ENCODE results near the gene FRMPD4.

FRMPD4 gene

DNA sequence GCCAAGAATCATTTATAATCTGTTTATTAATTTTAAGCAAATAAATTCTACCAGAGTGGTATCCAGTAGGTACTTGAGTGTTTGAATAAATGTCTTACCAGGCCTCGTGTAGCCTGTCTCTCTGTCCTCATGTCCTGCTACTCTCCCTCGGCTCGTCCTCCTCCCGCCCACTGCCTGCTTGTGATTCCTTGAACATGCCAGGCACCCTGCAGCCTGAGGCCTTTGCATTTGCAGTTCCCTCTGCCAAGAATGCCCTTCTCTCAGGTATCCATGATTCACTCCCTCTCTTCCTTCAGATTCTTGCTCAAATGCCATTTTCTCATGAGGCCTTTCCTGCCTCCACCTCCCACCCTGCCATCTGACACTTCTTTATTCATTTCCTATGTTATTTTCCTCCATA lies 443.3 kb downstream of the FRMPD4 start:
- no peak overlapping the region for H3K27ac ChIP-seq (ENCODE audit: low read depth, low read length)
- H3K27me3 ChIP-seq (ENCODE audit: control insufficient read depth in 1 of 2, insufficient read depth in 2 of 2, low read length in 2 of 2) = no peaks in the 10 kb centered on the region
- no peaks in the 10 kb centered on the region for H3K36me3 ChIP-seq (ENCODE audit: control insufficient read depth in 1 of 2, insufficient read depth in 2 of 2, low read length in 2 of 2)
- no peaks in the 10 kb centered on the region for H3K4me1 ChIP-seq (ENCODE audit: control insufficient read depth in 1 of 2, insufficient read depth in 2 of 2, low read length in 2 of 2)
- H3K4me3 ChIP-seq (ENCODE audit: low read depth in 1 of 2, low read length in 2 of 2) = no peak overlapping the region
- H3K9me3 ChIP-seq (ENCODE audit: control insufficient read depth in 1 of 2, low read length in 2 of 2) = no peaks in the 10 kb centered on the region
- no peak overlapping the region for H3K9ac ChIP-seq (ENCODE audit: low read depth in 1 of 2, low read length in 2 of 2)

DNA sequence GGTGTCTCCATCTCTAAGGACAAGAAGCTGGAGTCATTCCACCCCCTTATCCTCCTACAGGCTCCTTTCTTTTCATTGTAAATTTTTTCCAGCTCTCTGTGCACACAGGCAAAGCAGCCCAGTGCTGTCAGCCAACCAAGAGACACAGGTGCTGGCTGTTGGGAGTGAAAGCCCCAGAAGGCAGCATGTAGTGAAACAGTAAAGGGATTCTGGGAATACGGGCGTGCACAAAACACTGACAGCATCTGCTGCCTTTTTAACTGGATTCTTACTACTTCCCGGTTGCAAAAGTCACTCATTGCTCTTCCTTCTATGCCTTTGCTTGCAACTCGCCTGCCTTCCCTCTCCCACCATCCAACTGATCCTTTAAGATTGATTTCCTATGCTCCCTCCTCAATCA lies 444.4 kb downstream of the FRMPD4 start:
- Histone ChIP-seq H3K36me3 (ENCODE audit: control insufficient read depth in 1 of 2, insufficient read depth in 2 of 2, low read length in 2 of 2) (no peaks in the 10 kb centered on the region), H3K27me3 (ENCODE audit: control insufficient read depth in 1 of 2, insufficient read depth in 2 of 2, low read length in 2 of 2) (no peaks in the 10 kb centered on the region), H3K9me3 (ENCODE audit: control insufficient read depth in 1 of 2, low read length in 2 of 2) (no peaks in the 10 kb centered on the region), H3K4me3 (ENCODE audit: low read depth in 1 of 2, low read length in 2 of 2) (no peak overlapping the region), H3K27ac (ENCODE audit: low read depth, low read length) (no peak overlapping the region), H3K4me1 (ENCODE audit: control insufficient read depth in 1 of 2, insufficient read depth in 2 of 2, low read length in 2 of 2) (no peaks in the 10 kb centered on the region), H3K9ac (ENCODE audit: low read depth in 1 of 2, low read length in 2 of 2) (no peak overlapping the region)

DNA sequence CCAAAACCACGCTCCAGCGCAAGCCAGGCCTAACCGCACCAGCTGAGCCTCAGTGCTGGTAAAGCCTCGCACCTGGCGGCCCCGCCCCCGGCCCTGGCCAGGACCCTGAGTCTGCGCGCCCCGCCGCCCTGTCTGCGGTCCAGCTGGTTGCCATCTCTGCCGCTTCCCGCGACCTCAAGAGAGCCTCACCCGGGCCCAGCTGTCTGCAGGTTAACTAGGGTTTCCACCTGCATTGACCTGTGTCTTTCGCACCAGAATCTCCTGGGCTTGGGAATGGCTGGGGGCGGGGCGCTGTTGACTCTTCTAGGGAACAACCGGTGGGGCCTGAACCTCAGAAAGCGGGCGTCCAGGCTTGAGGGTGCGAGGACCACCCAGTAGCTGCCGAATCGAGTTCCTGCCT lies 445.3 kb downstream of the FRMPD4 start:
- H3K9ac ChIP-seq (ENCODE audit: low read depth in 1 of 2, low read length in 2 of 2) = no peak overlapping the region
- H3K27me3 ChIP-seq (ENCODE audit: control insufficient read depth in 1 of 2, insufficient read depth in 2 of 2, low read length in 2 of 2) = no peaks in the 10 kb centered on the region
- no peak overlapping the region for H3K4me3 ChIP-seq (ENCODE audit: low read depth in 1 of 2, low read length in 2 of 2)
- H3K4me1 ChIP-seq (ENCODE audit: control insufficient read depth in 1 of 2, insufficient read depth in 2 of 2, low read length in 2 of 2) = no peaks in the 10 kb centered on the region
- no peaks in the 10 kb centered on the region for H3K36me3 ChIP-seq (ENCODE audit: control insufficient read depth in 1 of 2, insufficient read depth in 2 of 2, low read length in 2 of 2)
- H3K27ac ChIP-seq (ENCODE audit: low read depth, low read length) = no peak overlapping the region
- no peaks in the 10 kb centered on the region for H3K9me3 ChIP-seq (ENCODE audit: control insufficient read depth in 1 of 2, low read length in 2 of 2)

DNA sequence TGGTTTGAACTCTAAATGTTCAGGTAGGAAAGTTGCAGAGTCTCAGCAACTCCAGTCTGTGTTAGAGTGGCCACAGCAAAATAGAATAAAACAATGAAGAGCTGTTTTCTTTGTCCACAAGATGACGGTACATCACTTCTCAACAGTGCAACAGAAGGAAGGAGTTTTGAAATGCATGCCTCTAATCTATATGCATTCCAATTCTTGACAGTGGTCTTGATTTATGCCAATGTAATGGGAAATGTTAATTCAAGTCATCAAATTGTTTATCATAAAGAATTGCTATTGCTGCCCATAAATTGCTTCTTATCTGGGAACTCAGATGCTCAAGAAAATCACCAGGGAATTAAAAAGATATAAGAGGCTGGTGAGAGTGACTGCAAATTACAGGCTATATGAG lies 457.4 kb downstream of the FRMPD4 start:
- Histone ChIP-seq H3K36me3 (ENCODE audit: control insufficient read depth in 1 of 2, insufficient read depth in 2 of 2, low read length in 2 of 2) (no peaks in the 10 kb centered on the region), H3K27ac (ENCODE audit: low read depth, low read length) (no peak overlapping the region), H3K4me1 (ENCODE audit: control insufficient read depth in 1 of 2, insufficient read depth in 2 of 2, low read length in 2 of 2) (no peaks in the 10 kb centered on the region), H3K27me3 (ENCODE audit: control insufficient read depth in 1 of 2, insufficient read depth in 2 of 2, low read length in 2 of 2) (no peaks in the 10 kb centered on the region), H3K9me3 (ENCODE audit: control insufficient read depth in 1 of 2, low read length in 2 of 2) (no peaks in the 10 kb centered on the region), H3K9ac (ENCODE audit: low read depth in 1 of 2, low read length in 2 of 2) (no peak overlapping the region), H3K4me3 (ENCODE audit: low read depth in 1 of 2, low read length in 2 of 2) (no peak overlapping the region)

DNA sequence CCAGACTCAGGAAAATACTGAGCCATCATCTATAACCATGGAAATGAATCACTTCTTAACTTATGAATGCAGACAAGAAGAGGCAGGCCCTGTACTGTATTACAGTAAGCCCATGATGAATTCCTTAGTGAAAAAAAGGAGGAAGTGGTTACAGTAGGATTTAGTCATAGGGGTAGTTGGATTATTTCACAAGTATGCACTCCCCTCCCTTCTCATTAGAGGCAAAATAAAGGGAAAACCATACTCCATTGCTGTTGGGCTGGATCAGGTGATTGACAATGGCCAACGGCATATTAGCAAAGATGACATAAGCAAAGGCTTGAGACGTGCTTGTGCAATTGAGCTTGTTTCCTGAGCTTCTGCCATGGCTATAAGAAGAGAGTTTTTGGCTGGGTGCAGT lies 471.8 kb downstream of the FRMPD4 start:
- no peak overlapping the region for H3K27ac ChIP-seq (ENCODE audit: low read depth, low read length)
- no peaks in the 10 kb centered on the region for H3K4me1 ChIP-seq (ENCODE audit: control insufficient read depth in 1 of 2, insufficient read depth in 2 of 2, low read length in 2 of 2)
- no peaks in the 10 kb centered on the region for H3K36me3 ChIP-seq (ENCODE audit: control insufficient read depth in 1 of 2, insufficient read depth in 2 of 2, low read length in 2 of 2)
- H3K4me3 ChIP-seq (ENCODE audit: low read depth in 1 of 2, low read length in 2 of 2) = no peak overlapping the region
- no peaks in the 10 kb centered on the region for H3K27me3 ChIP-seq (ENCODE audit: control insufficient read depth in 1 of 2, insufficient read depth in 2 of 2, low read length in 2 of 2)
- H3K9me3 ChIP-seq (ENCODE audit: control insufficient read depth in 1 of 2, low read length in 2 of 2) = no peaks in the 10 kb centered on the region
- H3K9ac ChIP-seq (ENCODE audit: low read depth in 1 of 2, low read length in 2 of 2) = no peak overlapping the region

DNA sequence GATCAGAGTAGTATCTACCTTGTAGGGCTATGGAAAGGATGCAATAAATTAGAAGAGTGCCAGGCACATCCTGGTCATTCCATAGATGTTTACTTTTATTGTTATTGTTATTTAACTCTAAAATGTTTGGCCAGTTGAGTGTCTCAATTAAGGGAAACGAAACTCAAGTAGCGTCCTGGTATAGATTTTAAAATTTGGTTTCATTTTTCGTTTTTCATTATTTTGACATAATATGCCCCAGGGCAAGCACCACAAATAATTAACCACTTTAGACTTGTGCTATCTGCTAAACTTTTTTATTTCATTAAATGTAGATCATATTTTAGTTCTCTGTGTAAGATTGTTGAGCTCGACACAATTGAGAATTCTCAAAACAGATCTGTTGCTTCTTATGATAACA lies 473.2 kb downstream of the FRMPD4 start:
- H3K4me3 ChIP-seq (ENCODE audit: low read depth in 1 of 2, low read length in 2 of 2) = no peak overlapping the region
- no peak overlapping the region for H3K27ac ChIP-seq (ENCODE audit: low read depth, low read length)
- no peaks in the 10 kb centered on the region for H3K9me3 ChIP-seq (ENCODE audit: control insufficient read depth in 1 of 2, low read length in 2 of 2)
- no peaks in the 10 kb centered on the region for H3K27me3 ChIP-seq (ENCODE audit: control insufficient read depth in 1 of 2, insufficient read depth in 2 of 2, low read length in 2 of 2)
- no peak overlapping the region for H3K9ac ChIP-seq (ENCODE audit: low read depth in 1 of 2, low read length in 2 of 2)
- H3K4me1 ChIP-seq (ENCODE audit: control insufficient read depth in 1 of 2, insufficient read depth in 2 of 2, low read length in 2 of 2) = no peaks in the 10 kb centered on the region
- H3K36me3 ChIP-seq (ENCODE audit: control insufficient read depth in 1 of 2, insufficient read depth in 2 of 2, low read length in 2 of 2) = no peaks in the 10 kb centered on the region

DNA sequence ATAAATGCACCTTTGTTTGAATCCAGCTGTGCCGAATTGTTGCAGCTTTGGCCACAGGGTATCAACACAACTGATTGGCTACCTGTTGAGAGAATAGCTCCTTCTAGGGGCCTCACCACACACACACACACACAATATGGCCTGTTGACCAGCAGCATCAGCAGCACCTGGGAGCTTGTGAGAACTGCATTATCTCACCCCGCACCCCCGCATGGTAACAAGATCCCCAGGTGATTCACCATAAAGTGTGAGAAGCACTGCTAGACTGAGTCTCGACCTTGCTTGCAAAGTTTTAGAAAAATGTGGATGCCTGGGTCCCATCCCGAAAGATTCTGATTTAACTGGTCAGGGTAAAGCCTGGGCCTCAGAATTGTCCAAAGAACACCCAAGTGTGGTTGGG lies 476.0 kb downstream of the FRMPD4 start:
- no peak overlapping the region for H3K27ac ChIP-seq (ENCODE audit: low read depth, low read length)
- H3K9me3 ChIP-seq (ENCODE audit: control insufficient read depth in 1 of 2, low read length in 2 of 2) = no peaks in the 10 kb centered on the region
- H3K36me3 ChIP-seq (ENCODE audit: control insufficient read depth in 1 of 2, insufficient read depth in 2 of 2, low read length in 2 of 2) = no peaks in the 10 kb centered on the region
- no peak overlapping the region for H3K4me3 ChIP-seq (ENCODE audit: low read depth in 1 of 2, low read length in 2 of 2)
- no peaks in the 10 kb centered on the region for H3K27me3 ChIP-seq (ENCODE audit: control insufficient read depth in 1 of 2, insufficient read depth in 2 of 2, low read length in 2 of 2)
- H3K9ac ChIP-seq (ENCODE audit: low read depth in 1 of 2, low read length in 2 of 2) = no peak overlapping the region
- H3K4me1 ChIP-seq (ENCODE audit: control insufficient read depth in 1 of 2, insufficient read depth in 2 of 2, low read length in 2 of 2) = no peaks in the 10 kb centered on the region

DNA sequence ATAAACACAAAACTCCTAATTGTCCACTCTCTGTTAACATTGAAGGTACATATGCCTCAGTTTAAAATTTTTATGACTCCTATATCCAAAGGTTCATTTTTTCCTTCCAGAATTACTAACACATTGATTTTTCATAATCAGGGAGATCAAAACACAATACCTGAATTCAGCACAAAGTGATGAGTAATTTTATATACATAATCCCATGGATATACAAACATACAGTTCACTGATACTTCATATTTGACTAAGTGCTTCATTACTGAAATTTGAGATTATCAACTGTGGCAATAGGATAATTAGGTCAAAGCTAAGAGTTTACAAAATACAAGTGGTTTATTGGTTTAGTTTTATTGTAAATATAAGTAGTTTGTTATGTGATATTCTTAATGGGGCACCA lies 476.8 kb downstream of the FRMPD4 start:
- Histone ChIP-seq H3K9ac (ENCODE audit: low read depth in 1 of 2, low read length in 2 of 2) (no peak overlapping the region), H3K27ac (ENCODE audit: low read depth, low read length) (no peak overlapping the region), H3K9me3 (ENCODE audit: control insufficient read depth in 1 of 2, low read length in 2 of 2) (no peaks in the 10 kb centered on the region)

DNA sequence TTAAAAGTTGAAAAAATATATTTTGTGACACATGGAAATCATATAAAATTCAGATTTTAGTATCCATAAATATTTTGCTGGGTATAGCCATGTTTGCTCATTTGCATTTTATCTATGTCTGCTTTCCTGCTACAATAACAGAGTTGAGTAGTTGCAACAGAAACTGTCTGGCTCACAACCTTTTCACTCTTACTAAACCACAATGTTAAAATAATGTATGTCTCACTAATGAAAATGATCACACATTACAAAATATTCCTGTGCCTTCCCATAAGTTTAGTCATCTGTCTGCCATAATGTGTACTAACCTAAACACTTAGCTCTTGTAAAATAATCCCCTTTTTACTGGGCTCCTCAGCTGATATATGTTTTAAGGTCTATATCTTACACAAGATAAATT lies 479.0 kb downstream of the FRMPD4 start:
- H3K9me3 ChIP-seq (ENCODE audit: control insufficient read depth in 1 of 2, low read length in 2 of 2) = no peaks in the 10 kb centered on the region
- no peaks in the 10 kb centered on the region for H3K36me3 ChIP-seq (ENCODE audit: control insufficient read depth in 1 of 2, insufficient read depth in 2 of 2, low read length in 2 of 2)
- H3K27ac ChIP-seq (ENCODE audit: low read depth, low read length) = no peak overlapping the region
- no peak overlapping the region for H3K9ac ChIP-seq (ENCODE audit: low read depth in 1 of 2, low read length in 2 of 2)
- H3K27me3 ChIP-seq (ENCODE audit: control insufficient read depth in 1 of 2, insufficient read depth in 2 of 2, low read length in 2 of 2) = no peaks in the 10 kb centered on the region
- H3K4me3 ChIP-seq (ENCODE audit: low read depth in 1 of 2, low read length in 2 of 2) = no peak overlapping the region
- H3K4me1 ChIP-seq (ENCODE audit: control insufficient read depth in 1 of 2, insufficient read depth in 2 of 2, low read length in 2 of 2) = no peaks in the 10 kb centered on the region

More for the DNA sequence above, 476.8 kb downstream of the FRMPD4 start:
- Histone ChIP-seq H3K4me3 (ENCODE audit: low read depth in 1 of 2, low read length in 2 of 2) (no peak overlapping the region), H3K4me1 (ENCODE audit: control insufficient read depth in 1 of 2, insufficient read depth in 2 of 2, low read length in 2 of 2) (no peaks in the 10 kb centered on the region), H3K27me3 (ENCODE audit: control insufficient read depth in 1 of 2, insufficient read depth in 2 of 2, low read length in 2 of 2) (no peaks in the 10 kb centered on the region), H3K36me3 (ENCODE audit: control insufficient read depth in 1 of 2, insufficient read depth in 2 of 2, low read length in 2 of 2) (no peaks in the 10 kb centered on the region)

DNA sequence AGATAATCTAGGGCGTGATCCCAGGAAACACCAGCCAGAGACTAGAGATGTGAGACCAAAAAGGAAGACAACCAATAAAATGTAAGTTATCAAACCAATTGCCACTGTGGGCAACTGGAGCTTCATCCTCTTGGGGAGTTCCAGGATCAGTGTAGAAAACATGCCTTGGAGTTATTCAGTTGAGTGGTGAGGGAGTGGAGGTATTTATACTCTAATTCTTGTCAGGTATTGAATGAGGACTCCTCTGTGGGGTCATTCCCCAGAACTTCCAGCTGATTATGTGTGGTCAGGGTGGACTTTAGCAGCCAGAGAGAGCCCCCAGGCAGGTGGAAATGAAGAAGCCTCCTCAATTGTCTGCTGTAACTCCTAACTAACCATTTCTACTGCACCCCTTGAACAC lies 509.0 kb downstream of the FRMPD4 start:
- no peaks in the 10 kb centered on the region for H3K4me1 ChIP-seq (ENCODE audit: control insufficient read depth in 1 of 2, insufficient read depth in 2 of 2, low read length in 2 of 2)
- H3K36me3 ChIP-seq (ENCODE audit: control insufficient read depth in 1 of 2, insufficient read depth in 2 of 2, low read length in 2 of 2) = no peaks in the 10 kb centered on the region
- no peaks in the 10 kb centered on the region for H3K9me3 ChIP-seq (ENCODE audit: control insufficient read depth in 1 of 2, low read length in 2 of 2)
- H3K27ac ChIP-seq (ENCODE audit: low read depth, low read length) = no peak overlapping the region
- H3K9ac ChIP-seq (ENCODE audit: low read depth in 1 of 2, low read length in 2 of 2) = no peak overlapping the region
- H3K27me3 ChIP-seq (ENCODE audit: control insufficient read depth in 1 of 2, insufficient read depth in 2 of 2, low read length in 2 of 2) = no peaks in the 10 kb centered on the region
- H3K4me3 ChIP-seq (ENCODE audit: low read depth in 1 of 2, low read length in 2 of 2) = no peak overlapping the region

DNA sequence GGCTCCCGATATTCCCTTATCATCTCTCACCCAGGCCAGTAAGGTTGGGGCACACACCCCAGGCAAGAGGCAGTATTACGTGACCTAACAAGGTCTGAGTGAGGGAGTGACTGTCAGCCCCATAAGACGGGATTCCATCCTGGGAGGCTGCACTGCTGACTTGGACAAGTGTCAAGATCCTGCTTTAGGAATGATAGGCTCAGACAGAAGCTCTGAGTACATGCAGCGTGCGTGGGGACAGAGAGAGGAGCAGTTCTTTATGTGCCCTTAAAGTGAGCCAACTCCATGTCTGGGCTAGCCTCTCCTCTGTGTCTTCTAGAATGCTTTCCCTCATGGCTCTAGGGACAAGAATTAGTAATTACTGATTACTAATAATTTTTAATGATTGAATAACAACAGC lies 510.7 kb downstream of the FRMPD4 start:
- Histone ChIP-seq H3K27ac (ENCODE audit: low read depth, low read length) (no peak overlapping the region), H3K27me3 (ENCODE audit: control insufficient read depth in 1 of 2, insufficient read depth in 2 of 2, low read length in 2 of 2) (no peaks in the 10 kb centered on the region), H3K36me3 (ENCODE audit: control insufficient read depth in 1 of 2, insufficient read depth in 2 of 2, low read length in 2 of 2) (no peaks in the 10 kb centered on the region), H3K9me3 (ENCODE audit: control insufficient read depth in 1 of 2, low read length in 2 of 2) (no peaks in the 10 kb centered on the region), H3K4me1 (ENCODE audit: control insufficient read depth in 1 of 2, insufficient read depth in 2 of 2, low read length in 2 of 2) (no peaks in the 10 kb centered on the region), H3K9ac (ENCODE audit: low read depth in 1 of 2, low read length in 2 of 2) (no peak overlapping the region), H3K4me3 (ENCODE audit: low read depth in 1 of 2, low read length in 2 of 2) (no peak overlapping the region)
